ENCODE results near the gene DPCD.
"Not testable (repeated sequence)": the region's sequence is repeated elsewhere in the genome, so short reads cannot be mapped to it uniquely, and the experiment has no call there.

DPCD gene

GRCh38 chr10:101593331-101593730 lies 5.2 kb downstream of the DPCD start:
- not testable (repeated sequence) for H3K9ac ChIP-seq (ENCODE audit: low read depth, low read length); H3K4me1 ChIP-seq (ENCODE audit: insufficient read depth, low read length); H3K36me3 ChIP-seq (ENCODE audit: insufficient read depth, low read length); H3K9me3 ChIP-seq (ENCODE audit: control insufficient read depth, insufficient read depth, low read length)

- Histone ChIP-seq H3K9ac (ENCODE audit: low read depth, low read length) (no peak overlapping the region), H3K36me3 (ENCODE audit: insufficient read depth, low read length) (no peaks in the 10 kb centered on the region; the same call in none of the 2 replicates), H3K9me3 (ENCODE audit: control insufficient read depth, insufficient read depth, low read length) (no peaks in the 10 kb centered on the region), H3K4me1 (ENCODE audit: insufficient read depth, low read length) (no peaks in the 10 kb centered on the region)
Measured at GRCh38 chr10:101595591-101596433, 7.7 kb downstream of the DPCD start.

- no peaks in the 10 kb centered on the region for H3K4me1 ChIP-seq (ENCODE audit: insufficient read depth, low read length)
- no peaks in the 10 kb centered on the region for H3K9me3 ChIP-seq (ENCODE audit: control insufficient read depth, insufficient read depth, low read length)
- H3K36me3 ChIP-seq (ENCODE audit: insufficient read depth, low read length) = no peaks in the 10 kb centered on the region; the same call in none of the 2 replicates
- H3K9ac ChIP-seq (ENCODE audit: low read depth, low read length) = no peak overlapping the region
Measured at GRCh38 chr10:101597091-101597900, 9.2 kb downstream of the DPCD start.

- Histone ChIP-seq H3K4me1 (ENCODE audit: insufficient read depth, low read length) (no peaks in the 10 kb centered on the region), H3K9ac (ENCODE audit: low read depth, low read length) (no peak overlapping the region), H3K36me3 (ENCODE audit: insufficient read depth, low read length) (no peaks in the 10 kb centered on the region; the same call in 1 of the 2 replicates), H3K9me3 (ENCODE audit: control insufficient read depth, insufficient read depth, low read length) (no peaks in the 10 kb centered on the region)
Measured at GRCh38 chr10:101601541-101601940, 13.4 kb downstream of the DPCD start.

- H3K4me1 ChIP-seq (ENCODE audit: insufficient read depth, low read length) = peaks cover 9% of the 10 kb centered on the region
- H3K36me3 ChIP-seq (ENCODE audit: insufficient read depth, low read length) = no peaks in the 10 kb centered on the region
- H3K9ac ChIP-seq (ENCODE audit: low read depth, low read length) = no peak overlapping the region
- no peaks in the 10 kb centered on the region for H3K9me3 ChIP-seq (ENCODE audit: control insufficient read depth, insufficient read depth, low read length)
Measured at GRCh38 chr10:101602761-101603398, 14.8 kb downstream of the DPCD start.

- H3K9ac ChIP-seq (ENCODE audit: low read depth, low read length) = no peak overlapping the region
- H3K9me3 ChIP-seq (ENCODE audit: control insufficient read depth, insufficient read depth, low read length) = no peaks in the 10 kb centered on the region
- H3K4me1 ChIP-seq (ENCODE audit: insufficient read depth, low read length) = peaks cover 9% of the 10 kb centered on the region
- H3K36me3 ChIP-seq (ENCODE audit: insufficient read depth, low read length) = peaks cover 7% of the 10 kb centered on the region; the same call in 1 of the 2 replicates
Measured at GRCh38 chr10:101607124-101607523, 19.0 kb downstream of the DPCD start.

GRCh38 chr10:101609481-101609880 lies 21.4 kb downstream of the DPCD start:
- Histone ChIP-seq H3K9ac (ENCODE audit: low read depth, low read length) (no peak overlapping the region), H3K4me1 (ENCODE audit: insufficient read depth, low read length) (peaks cover 12% of the 10 kb centered on the region), H3K9me3 (ENCODE audit: control insufficient read depth, insufficient read depth, low read length) (no peaks in the 10 kb centered on the region), H3K36me3 (ENCODE audit: insufficient read depth, low read length) (peaks cover 7% of the 10 kb centered on the region; the same call in 1 of the 2 replicates)

- no peaks in the 10 kb centered on the region for H3K9me3 ChIP-seq (ENCODE audit: control insufficient read depth, insufficient read depth, low read length)
- H3K4me1 ChIP-seq (ENCODE audit: insufficient read depth, low read length) = peaks cover 25% of the 10 kb centered on the region
- H3K36me3 ChIP-seq (ENCODE audit: insufficient read depth, low read length) = peaks cover 7% of the 10 kb centered on the region; the same call in 1 of the 2 replicates
- no peak overlapping the region for H3K9ac ChIP-seq (ENCODE audit: low read depth, low read length)
Measured at GRCh38 chr10:101611096-101611905, 23.2 kb downstream of the DPCD start.

- peaks cover 7% of the 10 kb centered on the region; the same call in 1 of the 2 replicates for H3K36me3 ChIP-seq (ENCODE audit: insufficient read depth, low read length)
- H3K4me1 ChIP-seq (ENCODE audit: insufficient read depth, low read length) = peaks cover 22% of the 10 kb centered on the region
- no peaks in the 10 kb centered on the region for H3K9me3 ChIP-seq (ENCODE audit: control insufficient read depth, insufficient read depth, low read length)
- H3K9ac ChIP-seq (ENCODE audit: low read depth, low read length) = no peak overlapping the region
Measured at GRCh38 chr10:101612086-101612485, 24.0 kb downstream of the DPCD start.

- H3K9me3 ChIP-seq (ENCODE audit: control insufficient read depth, insufficient read depth, low read length) = no peaks in the 10 kb centered on the region
- peaks cover 7% of the 10 kb centered on the region; the same call in 1 of the 2 replicates for H3K36me3 ChIP-seq (ENCODE audit: insufficient read depth, low read length)
- no peak overlapping the region for H3K9ac ChIP-seq (ENCODE audit: low read depth, low read length)
- H3K4me1 ChIP-seq (ENCODE audit: insufficient read depth, low read length) = peaks cover 16% of the 10 kb centered on the region
Measured at GRCh38 chr10:101612872-101613271, 24.8 kb downstream of the DPCD start.

- H3K36me3 ChIP-seq (ENCODE audit: insufficient read depth, low read length) = peaks cover 5% of the 10 kb centered on the region; the same call in 1 of the 2 replicates
- H3K9me3 ChIP-seq (ENCODE audit: control insufficient read depth, insufficient read depth, low read length) = no peaks in the 10 kb centered on the region
- H3K4me1 ChIP-seq (ENCODE audit: insufficient read depth, low read length) = peaks cover 15% of the 10 kb centered on the region
- no peak overlapping the region for H3K9ac ChIP-seq (ENCODE audit: low read depth, low read length)
Measured at GRCh38 chr10:101613646-101614045, 25.5 kb downstream of the DPCD start.

GRCh38 chr10:101614663-101615524 lies 26.8 kb downstream of the DPCD start:
- no peak overlapping the region for H3K9ac ChIP-seq (ENCODE audit: low read depth, low read length)
- H3K9me3 ChIP-seq (ENCODE audit: control insufficient read depth, insufficient read depth, low read length) = no peaks in the 10 kb centered on the region
- no peaks in the 10 kb centered on the region for H3K36me3 ChIP-seq (ENCODE audit: insufficient read depth, low read length)
- H3K4me1 ChIP-seq (ENCODE audit: insufficient read depth, low read length) = peaks cover 15% of the 10 kb centered on the region

- no peak overlapping the region for H3K9ac ChIP-seq (ENCODE audit: low read depth, low read length)
- H3K36me3 ChIP-seq (ENCODE audit: insufficient read depth, low read length) = no peaks in the 10 kb centered on the region
- H3K9me3 ChIP-seq (ENCODE audit: control insufficient read depth, insufficient read depth, low read length) = no peaks in the 10 kb centered on the region
- peaks cover 15% of the 10 kb centered on the region for H3K4me1 ChIP-seq (ENCODE audit: insufficient read depth, low read length)
Measured at GRCh38 chr10:101615525-101616116, 27.5 kb downstream of the DPCD start.
